ENCODE data around the gene STAB1. TPM values are rescaled to one million over a fixed set of nuclear protein-coding genes. Genes with fewer than 3 reads are reported as not detected.

The STAB1 gene
- total RNA-seq, 1 experiment from 2014 or later, result 0.33 TPM

- no peaks in the 10 kb centered on the region for H3K9me2 ChIP-seq (replicated peaks; ENCODE audit: low read length)
- CTCF ChIA-PET, result no interaction called here
- H3K4me2 ChIP-seq (ENCODE audit: low read length), result peak within 1 kb of the TSS; percentile 96
- H3K4me3 ChIP-seq (ENCODE audit: low read length), result peak within 1 kb of the TSS; percentile 90
- BruUV-seq (replicated peaks), result TSS peak; percentile 65
- H3K9me3 ChIP-seq (ENCODE audit: low read length), result no peaks in the 10 kb centered on the region
- H3K27me3 ChIP-seq (ENCODE audit: low read length), result no peaks in the 10 kb centered on the region
- peaks cover 73% of the 10 kb centered on the region for H3K79me2 ChIP-seq (ENCODE audit: low read length)
- H3F3A ChIP-seq (ENCODE audit: low read length, unreplicated experiment), result no peaks in the 10 kb centered on the region
- DNase-seq (peak; percentile 99), ATAC-seq (peak; percentile 82)
- TF ChIP-seq, protein P1, sequence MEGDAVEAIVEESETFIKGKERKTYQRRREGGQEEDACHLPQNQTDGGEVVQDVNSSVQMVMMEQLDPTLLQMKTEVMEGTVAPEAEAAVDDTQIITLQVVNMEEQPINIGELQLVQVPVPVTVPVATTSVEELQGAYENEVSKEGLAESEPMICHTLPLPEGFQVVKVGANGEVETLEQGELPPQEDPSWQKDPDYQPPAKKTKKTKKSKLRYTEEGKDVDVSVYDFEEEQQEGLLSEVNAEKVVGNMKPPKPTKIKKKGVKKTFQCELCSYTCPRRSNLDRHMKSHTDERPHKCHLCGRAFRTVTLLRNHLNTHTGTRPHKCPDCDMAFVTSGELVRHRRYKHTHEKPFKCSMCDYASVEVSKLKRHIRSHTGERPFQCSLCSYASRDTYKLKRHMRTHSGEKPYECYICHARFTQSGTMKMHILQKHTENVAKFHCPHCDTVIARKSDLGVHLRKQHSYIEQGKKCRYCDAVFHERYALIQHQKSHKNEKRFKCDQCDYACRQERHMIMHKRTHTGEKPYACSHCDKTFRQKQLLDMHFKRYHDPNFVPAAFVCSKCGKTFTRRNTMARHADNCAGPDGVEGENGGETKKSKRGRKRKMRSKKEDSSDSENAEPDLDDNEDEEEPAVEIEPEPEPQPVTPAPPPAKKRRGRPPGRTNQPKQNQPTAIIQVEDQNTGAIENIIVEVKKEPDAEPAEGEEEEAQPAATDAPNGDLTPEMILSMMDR (conservative IDR thresholded peaks at IDR 0.05; ENCODE audit: low read depth, low read length), result no peak
- TF ChIP-seq EZH2phosphoT487 (IDR thresholded peaks at IDR 0.05; ENCODE audit: borderline replicate concordance, low read length) (no peak), EZH2 (IDR thresholded peaks at IDR 0.05; ENCODE audit: low read length, unreplicated experiment) (no peak)
- H3K36me3 ChIP-seq (ENCODE audit: low read depth, low read length), result peaks cover 15% of the 10 kb centered on the region; the same call in 1 of the 2 replicates
- intact Hi-C loops (cut with micrococcal nuclease), result loop anchor here (10.0 kb wide), 1 partner anchor 148 kb away; the partner anchor contains the start of genes GNL3 and PBRM1
- H3K27ac ChIP-seq (ENCODE audit: low read length), result peak within 1 kb of the TSS; percentile 48
- H2AFZ ChIP-seq (ENCODE audit: low read length), result peak within 1 kb of the TSS; percentile 78
- H3K4me1 ChIP-seq (ENCODE audit: insufficient read depth, low read length), result peaks cover 46% of the 10 kb centered on the region
- peak within 1 kb of the TSS; percentile 92 for H3K9ac ChIP-seq (ENCODE audit: low read length)
- POLR2A ChIA-PET (ENCODE audit: unreplicated experiment), result interaction anchor here (0.5 to 0.9 kb wide), 6 partner anchors 31 to 361 kb away, joined by 3 to 5 read pairs (median 4); partner anchors contain the start of gene STIMATE
- peaks cover 28% of the 10 kb centered on the region for H4K20me1 ChIP-seq (ENCODE audit: low read length)
Measured at GRCh38 chr3:52536369-52537164, 41.4 kb downstream of the STAB1 start, which contains the start of gene UQCC5. Gene UQCC5 (plus strand): TSS chr3:52536605. CDS start chr3:52536756, 151 bp downstream.

DNA sequence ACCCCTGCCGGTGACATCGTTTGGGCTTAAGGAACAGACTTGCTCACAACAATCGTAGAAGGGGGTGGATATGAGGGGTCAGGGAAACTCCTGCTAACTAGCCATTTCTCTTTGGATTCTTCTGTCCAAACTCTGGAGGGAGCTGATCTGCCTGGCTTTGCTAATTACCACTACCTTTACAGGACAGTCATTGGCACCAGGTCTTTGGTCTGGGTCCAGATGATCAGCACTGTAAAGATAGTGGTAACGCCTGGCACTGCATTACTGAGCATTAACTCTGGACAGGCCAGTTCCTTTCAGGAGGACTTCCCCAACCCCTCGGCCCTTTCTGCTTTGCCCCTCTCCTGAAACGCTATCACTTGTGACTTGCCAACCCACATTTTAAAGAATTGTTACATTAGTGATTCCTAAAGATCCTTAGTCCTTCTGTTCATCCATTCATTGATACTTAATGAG is 42.1 kb downstream of the STAB1 start:
- TF ChIP-seq, protein P1 (conservative IDR thresholded peaks at IDR 0.05; ENCODE audit: low read depth, low read length), result no peak
- TF ChIP-seq EZH2 (IDR thresholded peaks at IDR 0.05; ENCODE audit: low read length, unreplicated experiment) (no peak), EZH2phosphoT487 (IDR thresholded peaks at IDR 0.05; ENCODE audit: borderline replicate concordance, low read length) (no peak)
- no peak for ATAC-seq
- BruUV-seq (replicated peaks), result no TSS peak

More for the DNA sequence above, 42.1 kb downstream of the STAB1 start:
- Histone ChIP-seq H3K27ac (ENCODE audit: low read length) (peak overlapping the region; percentile 48), H3K4me2 (ENCODE audit: low read length) (peak overlapping the region; percentile 96), H3K4me3 (ENCODE audit: low read length) (peak overlapping the region; percentile 90), H3K9me3 (ENCODE audit: low read length) (no peaks in the 10 kb centered on the region), H3K27me3 (ENCODE audit: low read length) (no peaks in the 10 kb centered on the region), H3K79me2 (ENCODE audit: low read length) (peaks cover 72% of the 10 kb centered on the region), H2AFZ (ENCODE audit: low read length) (peak overlapping the region; percentile 78; the same call in 1 of the 2 replicates), H3K4me1 (ENCODE audit: insufficient read depth, low read length) (peaks cover 39% of the 10 kb centered on the region), H4K20me1 (ENCODE audit: low read length) (peaks cover 24% of the 10 kb centered on the region), H3K9me2 (replicated peaks; ENCODE audit: low read length) (no peaks in the 10 kb centered on the region), H3F3A (ENCODE audit: low read length, unreplicated experiment) (no peaks in the 10 kb centered on the region), H3K36me3 (ENCODE audit: low read depth, low read length) (peaks cover 18% of the 10 kb centered on the region; the same call in 1 of the 2 replicates), H3K9ac (ENCODE audit: low read length) (peak overlapping the region; percentile 92)
- ChIA-PET CTCF (interaction anchor here (0.7 kb wide), 1 partner anchor 14 kb away, joined by 4 read pairs; no protein-coding TSS in a partner anchor), POLR2A (ENCODE audit: unreplicated experiment) (no interaction called here)
- peak; percentile 29 for DNase-seq
- intact Hi-C loops (cut with micrococcal nuclease), result loop anchor here (10.0 kb wide), 1 partner anchor 148 kb away; the partner anchor contains the start of genes GNL3 and PBRM1

Data from PC-3 (cell line).